Lung (tissue), 12 donors: Measurements from ENCODE around the gene OMA1. TPM values are rescaled to one million over a fixed set of nuclear protein-coding genes. Genes with fewer than 3 reads are reported as not detected.

Experiments used
- ATAC-seq: fragments of 200-7000 bp; cut with Tn5 transposase; one replicate; pipeline ENCODE4 v1.9.1; 2020; ENCODE audit warnings: moderate number of reproducible peaks; ENCODE audit not compliant: insufficient read depth, low FRiP score
- DNase-seq, 3 donors: peaks; one replicate each; pipeline ENCODE4 v3.0.0-alpha.2; 2013 to 2017
- H3K27ac ChIP-seq, 2 donors: one replicate each; pipeline ENCODE4 v1.5.1; 2013; ENCODE audit warnings: mild to moderate bottlenecking in 2 of 2, moderate library complexity in 2 of 2, control low read depth in 1 of 2, inconsistent platforms in 1 of 2, low read depth in 1 of 2, low read length in 1 of 2
- H3K27me3 ChIP-seq, 3 donors: one replicate each; pipeline ENCODE4 v1.5.1; 2013; ENCODE audit warnings: low read length in 2 of 3; ENCODE audit not compliant: control insufficient read depth in 3 of 3, insufficient read depth in 3 of 3
- H3K36me3 ChIP-seq, 4 donors: one replicate each; pipeline ENCODE4 v1.5.1; 2013; ENCODE audit warnings: low read length in 4 of 4, mild to moderate bottlenecking in 1 of 4, moderate library complexity in 1 of 4; ENCODE audit not compliant: control insufficient read depth in 4 of 4, insufficient read depth in 4 of 4
- H3K4me1 ChIP-seq, 5 donors: one replicate each; pipeline ENCODE4 v1.5.1; 2013; ENCODE audit warnings: low read length in 5 of 5, mild to moderate bottlenecking in 2 of 5, moderate library complexity in 1 of 5; ENCODE audit not compliant: control insufficient read depth in 5 of 5, insufficient read depth in 5 of 5
- H3K4me3 ChIP-seq: one replicate; pipeline ENCODE4 v1.5.1; 2013; ENCODE audit warnings: mild to moderate bottlenecking, control low read depth, moderate library complexity
- H3K9ac ChIP-seq, 2 donors: one replicate each; pipeline ENCODE4 v1.5.1; 2013; ENCODE audit warnings: low read length in 2 of 2, control low read depth in 1 of 2; ENCODE audit not compliant: insufficient read depth in 1 of 2
- H3K9me3 ChIP-seq, 4 donors: one replicate each; pipeline ENCODE4 v1.5.1; 2013; ENCODE audit warnings: low read length in 3 of 4, mild to moderate bottlenecking in 1 of 4, moderate library complexity in 1 of 4; ENCODE audit not compliant: control insufficient read depth in 4 of 4, insufficient read depth in 3 of 4
- CTCF ChIP-seq: IDR thresholded peaks from 2 replicates; pipeline ENCODE4 v1.5.1; 2012; ENCODE audit warnings: mild to moderate bottlenecking; ENCODE audit errors: control extremely low read depth, extremely low read depth
- WGBS, 2 donors: extraction: QIAGEN DNeasy Blood & Tissue Kit; methylation state at CpG; one replicate each; pipeline ENCODE4 v1.1.7; 2013; 5-methylcytosine and 5-hydroxymethylcytosine counted together
- polyA plus RNA-seq, 2 donors: library from polyadenylated mRNA; stranded (reverse); fragments of 200-250 nt; gene quantifications; one replicate each; pipeline ENCODE4 v1.2.1, GENCODE V29; 2013
- total RNA-seq, 2 donors: library from RNA; depleted of rRNA in 1 of 2; stranded (reverse); fragments of >200 nt in 1 of 2; gene quantifications; one replicate each; pipeline ENCODE4 v1.2.1, GENCODE V29; 2014 to 2021
- donor health status: control.
- donor health status: control.
- donor health status: Bipolar disorder and iron deficiency.
- donor health status: healthy.
- donor health status: DM: yes; HTN: yes; CAD: no.

OMA1 gene
- total and polyA plus RNA-seq, 4 donors, result 13.2 to 52.1 (median 23.3) TPM

- Histone ChIP-seq H3K4me3 (no peak overlapping the region), H3K9me3 (peaks cover 0 to 3% (median 1%) of the 10 kb centered on the region in 4 donors), H3K27ac (no peak overlapping the region), H3K27me3 (no peaks in the 10 kb centered on the region), H3K9ac (no peak overlapping the region), H3K36me3 (peaks cover 4 to 16% (median 13%) of the 10 kb centered on the region in 4 donors), H3K4me1 (peaks cover 0 to 4% (median 0%) of the 10 kb centered on the region in 5 donors)
- no peak for TF ChIP-seq CTCF
- DNase-seq (no peak), ATAC-seq (no peak)
- WGBS, 2 donors, result 86 to 94% methylated on average over 3 of the region's 3 CpGs
Observed at GRCh38 chr1:58508629-58509028, 37.9 kb downstream of the OMA1 start.

- no peaks in the 10 kb centered on the region for H3K9me3 ChIP-seq
- H3K4me3 ChIP-seq, result no peak overlapping the region
- TF ChIP-seq CTCF, result no peak
- DNase-seq (peak in 2 of 3 donors; percentile 25 to 35), ATAC-seq (no peak)
- no peak overlapping the region for H3K9ac ChIP-seq
- no peaks in the 10 kb centered on the region for H3K27me3 ChIP-seq
- H3K4me1 ChIP-seq, result peaks cover 0 to 4% (median 0%) of the 10 kb centered on the region in 5 donors
- 85 to 90% methylated on average over 4 of the region's 4 CpGs for WGBS, 2 donors
- peaks cover 4 to 12% (median 10%) of the 10 kb centered on the region in 4 donors for H3K36me3 ChIP-seq
- no peak overlapping the region for H3K27ac ChIP-seq
Observed at GRCh38 chr1:58505286-58505685, 41.2 kb downstream of the OMA1 start.

- no peak for ATAC-seq
- H3K9me3 ChIP-seq, result no peaks in the 10 kb centered on the region
- no peak for TF ChIP-seq CTCF
- peaks cover 2 to 8% (median 6%) of the 10 kb centered on the region in 4 donors for H3K36me3 ChIP-seq
- DNase-seq, result no peak
- no peak overlapping the region for H3K27ac ChIP-seq
- no peak overlapping the region for H3K4me3 ChIP-seq
- no peaks in the 10 kb centered on the region for H3K27me3 ChIP-seq
- H3K4me1 ChIP-seq, result no peaks in the 10 kb centered on the region
- no peak overlapping the region for H3K9ac ChIP-seq
Observed at GRCh38 chr1:58502519-58502918, 44.0 kb downstream of the OMA1 start.

- H3K9me3 ChIP-seq, result no peaks in the 10 kb centered on the region
- 38 to 69% methylated on average over 1 of the region's 1 CpG for WGBS, 2 donors
- H3K9ac ChIP-seq, result no peak overlapping the region
- H3K27ac ChIP-seq, result no peak overlapping the region
- no peak for TF ChIP-seq CTCF
- peaks cover under 1 to 8% (median 3%) of the 10 kb centered on the region in 4 donors for H3K36me3 ChIP-seq
- no peak for DNase-seq
- H3K4me1 ChIP-seq, result no peaks in the 10 kb centered on the region
- no peaks in the 10 kb centered on the region for H3K27me3 ChIP-seq
- no peak overlapping the region for H3K4me3 ChIP-seq
- no peak for ATAC-seq
Observed at GRCh38 chr1:58500043-58500442, 46.5 kb downstream of the OMA1 start.
